Kidney (tissue), 22 donors: ENCODE results near the gene PROB1. TPM values are rescaled to one million over a fixed set of nuclear protein-coding genes. Genes with fewer than 3 reads are reported as not detected.
A peak's percentile ranks its signal among the peaks of the same experiment; 100 is the strongest.
"Not testable (repeated sequence)": the region's sequence is repeated elsewhere in the genome, so short reads cannot be mapped to it uniquely, and the experiment has no call there.

Source experiments
- DNase-seq, 5 donors: peaks; one replicate each; pipeline ENCODE4 v3.0.0-alpha.2; 2013 to 2020
- FAIRE-seq: peaks from 2 replicates; lab custom pipeline; 2012; peaks lifted over from hg19 to GRCh38; lab: Jason Lieb, UNC
- H3K27ac ChIP-seq, 2 donors: one replicate each; pipeline ENCODE4 v1.7.0; 2013; ENCODE audit warnings: low read depth in 2 of 2, low read length in 2 of 2, inconsistent platforms in 1 of 2
- H3K27me3 ChIP-seq: one replicate; pipeline ENCODE4 v1.7.1; 2013; ENCODE audit warnings: low read length, inconsistent platforms; ENCODE audit not compliant: control insufficient read depth, insufficient read depth
- H3K36me3 ChIP-seq, 3 donors: one replicate each; pipeline versions ENCODE4 v1.7.0 to v1.7.1; 2013; ENCODE audit warnings: low read length in 3 of 3, control low read depth in 1 of 3, inconsistent platforms in 1 of 3; ENCODE audit not compliant: insufficient read depth in 3 of 3, control insufficient read depth in 2 of 3
- H3K4me1 ChIP-seq, 3 donors: one replicate each; pipeline versions ENCODE4 v1.7.0 to v1.7.1; 2013; ENCODE audit warnings: low read length in 3 of 3, inconsistent platforms in 1 of 3, low read depth in 1 of 3; ENCODE audit not compliant: control insufficient read depth in 2 of 3, insufficient read depth in 2 of 3
- H3K4me3 ChIP-seq, 3 donors: one replicate each; pipeline versions ENCODE4 v1.7.0 to v1.8.1; 2013; ENCODE audit warnings: low read length in 3 of 3, control low read depth in 1 of 3, inconsistent platforms in 1 of 3
- H3K9ac ChIP-seq, 3 donors: one replicate each; pipeline versions ENCODE4 v1.7.0 to v1.7.1; 2013; ENCODE audit warnings: low read length in 3 of 3, control low read depth in 1 of 3, inconsistent platforms in 1 of 3
- H3K9me3 ChIP-seq, 3 donors: one replicate each; pipeline versions ENCODE4 v1.7.0 to v1.7.1; 2013; ENCODE audit warnings: low read length in 3 of 3, control low read depth in 1 of 3, inconsistent platforms in 1 of 3; ENCODE audit not compliant: control insufficient read depth in 2 of 3, insufficient read depth in 1 of 3
- intact Hi-C: fragments of 100-400 bp; cut with DNase I; formaldehyde crosslinking; loops from one replicate; pipeline ENCODE4 v1.11.1; 2022
- long read RNA-seq, 10 donors: library from polyadenylated mRNA in 1 of 10; unstranded in 1 of 10; transcript quantifications; one replicate each; pipeline ENCODE4 v2.0.0 and lab custom pipeline, GENCODE V29; 2021 to 2026
- polyA plus RNA-seq: library from polyadenylated mRNA; stranded (reverse); fragments of 350-450 nt; fragmentation: Illumina TruSeq; extraction: RNeasy Lipid Tissue Mini Kit (QIAGEN cat#74804); gene quantifications from one replicate; pipeline ENCODE4 v1.2.3, GENCODE V29; 2014; ENCODE audit warnings: low read depth, low replicate concordance; ENCODE audit not compliant: insufficient read depth
- total RNA-seq: library from RNA; stranded (reverse); fragmentation: NEBNext Ultra II Directional; extraction: Animal tissue kit (Norgen Biotek cat#: 25700); gene quantifications from one replicate; pipeline ENCODE4 v1.2.1, GENCODE V29; 2021
- TF ChIP-seq, protein P1 (sequence below): IDR thresholded peaks from 3 replicates; pipeline ENCODE4 v1.5.1; 2012; ENCODE audit warnings: mild to moderate bottlenecking, moderate library complexity, borderline replicate concordance; ENCODE audit not compliant: insufficient read depth; ENCODE audit errors: extremely low read depth
- donor health status: control.
- donor health status: control.
- donor health status: control.
- donor health status: control.
- donor health status: control.
- donor health status: DM: yes; HTN: yes; CAD: no.
- donor health status: Normal renal cell carcinoma (clear cell type).

Gene PROB1
- total RNA-seq (3.8 TPM), polyA plus RNA-seq (1.5 TPM)
- long read RNA-seq, donor 1, full-length matches to known transcripts, result 1 of 1 reads
- long read RNA-seq, donor 1, partial matches to known transcripts, result 0 of 1 reads
- long read RNA-seq, donor 1, other reads (novel, unspliced or antisense), result 0 of 1 reads
- long read RNA-seq, donor 2, full-length matches to known transcripts, result 10 of 10 reads
- long read RNA-seq, donor 2, partial matches to known transcripts, result 0 of 10 reads
- long read RNA-seq, donor 2, other reads (novel, unspliced or antisense), result 0 of 10 reads
- long read RNA-seq, donor 3, full-length matches to known transcripts, result 11 of 11 reads
- long read RNA-seq, donor 3, partial matches to known transcripts, result 0 of 11 reads
- long read RNA-seq, donor 3, other reads (novel, unspliced or antisense), result 0 of 11 reads
- long read RNA-seq, donor 4, full-length matches to known transcripts, result 4 of 4 reads
- long read RNA-seq, donor 4, partial matches to known transcripts, result 0 of 4 reads
- long read RNA-seq, donor 4, other reads (novel, unspliced or antisense), result 0 of 4 reads
- long read RNA-seq, donor 5, result 0 reads
- long read RNA-seq, donor 6, full-length matches to known transcripts, result 6 of 6 reads
- long read RNA-seq, donor 6, partial matches to known transcripts, result 0 of 6 reads
- long read RNA-seq, donor 6, other reads (novel, unspliced or antisense), result 0 of 6 reads
- long read RNA-seq, donor 7, full-length matches to known transcripts, result 3 of 3 reads
- long read RNA-seq, donor 7, partial matches to known transcripts, result 0 of 3 reads
- long read RNA-seq, donor 7, other reads (novel, unspliced or antisense), result 0 of 3 reads
- long read RNA-seq, donor 8, full-length matches to known transcripts, result 8 of 8 reads
- long read RNA-seq, donor 8, partial matches to known transcripts, result 0 of 8 reads
- long read RNA-seq, donor 8, other reads (novel, unspliced or antisense), result 0 of 8 reads
- long read RNA-seq, donor 9, full-length matches to known transcripts, result 3 of 3 reads
- long read RNA-seq, donor 9, partial matches to known transcripts, result 0 of 3 reads
- long read RNA-seq, donor 9, other reads (novel, unspliced or antisense), result 0 of 3 reads
- long read RNA-seq, donor 10, full-length matches to known transcripts, result 9 of 9 reads
- long read RNA-seq, donor 10, partial matches to known transcripts, result 0 of 9 reads
- long read RNA-seq, donor 10, other reads (novel, unspliced or antisense), result 0 of 9 reads

DNA sequence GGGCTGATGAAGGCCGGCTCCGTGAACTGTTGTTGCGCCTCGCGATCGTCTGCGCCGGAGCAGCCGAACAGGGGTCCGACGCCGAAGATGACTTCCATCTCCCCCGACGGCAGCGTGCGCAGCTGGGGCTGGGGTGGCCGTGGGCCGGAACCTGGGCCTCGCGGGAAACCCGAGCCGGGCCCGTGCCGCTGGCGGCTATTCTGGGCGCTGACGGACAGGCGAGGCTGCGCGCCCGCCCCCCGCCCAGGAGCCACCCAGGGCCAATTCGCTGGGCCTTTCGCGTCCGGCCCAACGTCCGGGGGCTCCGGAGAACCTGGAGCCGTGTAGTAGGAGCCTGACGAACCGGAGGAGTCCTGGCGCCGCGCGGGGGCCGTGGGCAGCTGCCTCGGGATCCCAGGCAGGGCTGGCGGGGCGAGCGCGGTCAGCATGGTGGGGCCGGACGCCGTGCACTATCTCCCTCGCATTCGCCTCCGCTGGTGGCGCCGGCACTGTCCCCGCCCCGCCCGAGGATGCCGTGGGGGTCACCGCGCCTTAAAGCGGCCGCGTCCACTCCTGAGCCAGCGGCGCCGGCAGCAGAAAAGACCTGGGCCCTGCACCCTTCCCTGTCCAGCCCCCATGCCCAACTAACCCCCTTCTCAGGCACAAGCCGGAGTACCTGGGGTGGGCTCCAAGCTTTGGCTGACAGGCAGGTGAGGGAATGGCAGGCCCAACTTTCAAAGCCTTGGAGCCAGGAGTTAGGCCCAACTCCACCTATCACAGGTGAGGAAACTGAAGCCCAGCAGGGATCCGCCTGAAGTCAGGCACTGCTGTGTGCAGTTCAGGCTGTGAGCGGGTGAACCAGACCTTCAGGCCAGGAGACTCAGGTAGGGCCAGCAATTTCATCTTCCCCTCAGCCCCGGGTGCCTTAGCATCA lies at the start of gene PROB1:
Gene PROB1, minus strand, starts transcription at position 451 of the 913 bp plus-strand sequence. Its CDS starts 23 bp downstream, at position 428.
- peak within 1 kb of the TSS; percentile 28 to 85 for H3K27ac ChIP-seq
- peak in 3 of 5 donors; percentile 35 to 87 (median 57) for DNase-seq
- intact Hi-C loops, result no loop called here
- peak within 1 kb of the TSS in 1 of 3 donors; percentile 65 for H3K9ac ChIP-seq
- H3K36me3 ChIP-seq, result no peaks in the 10 kb centered on the region
- peaks cover 0 to 14% (median 3%) of the 10 kb centered on the region in 3 donors for H3K4me1 ChIP-seq
- no peaks in the 10 kb centered on the region for H3K9me3 ChIP-seq
- H3K4me3 ChIP-seq, result peak within 1 kb of the TSS in 2 of 3 donors; percentile 18 to 59
- FAIRE-seq, result no peak
- TF ChIP-seq, protein P1, sequence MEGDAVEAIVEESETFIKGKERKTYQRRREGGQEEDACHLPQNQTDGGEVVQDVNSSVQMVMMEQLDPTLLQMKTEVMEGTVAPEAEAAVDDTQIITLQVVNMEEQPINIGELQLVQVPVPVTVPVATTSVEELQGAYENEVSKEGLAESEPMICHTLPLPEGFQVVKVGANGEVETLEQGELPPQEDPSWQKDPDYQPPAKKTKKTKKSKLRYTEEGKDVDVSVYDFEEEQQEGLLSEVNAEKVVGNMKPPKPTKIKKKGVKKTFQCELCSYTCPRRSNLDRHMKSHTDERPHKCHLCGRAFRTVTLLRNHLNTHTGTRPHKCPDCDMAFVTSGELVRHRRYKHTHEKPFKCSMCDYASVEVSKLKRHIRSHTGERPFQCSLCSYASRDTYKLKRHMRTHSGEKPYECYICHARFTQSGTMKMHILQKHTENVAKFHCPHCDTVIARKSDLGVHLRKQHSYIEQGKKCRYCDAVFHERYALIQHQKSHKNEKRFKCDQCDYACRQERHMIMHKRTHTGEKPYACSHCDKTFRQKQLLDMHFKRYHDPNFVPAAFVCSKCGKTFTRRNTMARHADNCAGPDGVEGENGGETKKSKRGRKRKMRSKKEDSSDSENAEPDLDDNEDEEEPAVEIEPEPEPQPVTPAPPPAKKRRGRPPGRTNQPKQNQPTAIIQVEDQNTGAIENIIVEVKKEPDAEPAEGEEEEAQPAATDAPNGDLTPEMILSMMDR, result no peak
- H3K27me3 ChIP-seq, result peaks cover 8% of the 10 kb centered on the region

DNA sequence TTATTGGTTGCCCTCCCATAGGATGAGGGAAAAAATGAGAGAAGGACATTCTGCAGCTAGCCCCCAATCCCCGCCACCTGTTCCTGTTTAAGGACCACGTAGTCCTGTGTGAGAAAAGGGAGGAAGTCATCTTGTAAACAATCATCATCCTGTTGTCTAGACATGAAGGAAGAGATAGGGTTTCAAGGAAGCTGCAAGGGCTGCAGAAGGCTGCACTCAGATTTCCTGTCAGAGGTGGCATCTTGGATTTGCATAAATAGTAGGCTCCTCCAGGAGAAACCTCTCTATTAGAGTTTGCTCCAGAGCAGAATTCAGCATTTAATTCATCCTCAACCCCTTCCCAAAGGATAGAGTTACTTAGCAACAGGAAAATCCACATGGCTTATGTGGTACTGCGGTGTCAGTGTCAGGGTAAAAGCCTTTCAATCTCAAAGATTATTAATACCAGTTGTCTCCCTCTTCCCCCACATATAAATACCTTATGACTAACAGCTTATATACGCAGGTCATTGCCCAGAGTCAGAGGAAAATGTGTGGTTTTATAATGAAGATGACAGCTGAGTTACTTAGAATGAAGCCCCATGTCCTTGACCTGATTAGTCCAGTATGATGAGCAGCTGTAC lies 49.0 kb upstream of the PROB1 start:
- TF ChIP-seq, protein P1, result no peak
- Histone ChIP-seq H3K4me1 (peaks cover 0 to 6% (median 4%) of the 10 kb centered on the region in 3 donors), H3K27me3 (no peaks in the 10 kb centered on the region), H3K36me3 (no peaks in the 10 kb centered on the region), H3K4me3 (no peak overlapping the region), H3K27ac (no peak overlapping the region), H3K9me3 (no peaks in the 10 kb centered on the region), H3K9ac (no peak overlapping the region)
- FAIRE-seq, result no peak
- DNase-seq, result peak in 3 of 5 donors; percentile 31 to 56 (median 42)
- intact Hi-C loops, result no loop called here

- peaks cover 0 to 11% (median 8%) of the 10 kb centered on the region in 3 donors for H3K4me1 ChIP-seq
- intact Hi-C loops, H3K27me3 ChIP-seq, FAIRE-seq, H3K4me3 ChIP-seq, H3K9me3 ChIP-seq, H3K36me3 ChIP-seq, DNase-seq, H3K27ac ChIP-seq, H3K9ac ChIP-seq: not testable (repeated sequence)
Observed at GRCh38 chr5:139440416-139440815, 45.5 kb upstream of the PROB1 start.
